NCI-H2227 (cell line): ENCODE measurements around the gene HUNK.
"Not testable (repeated sequence)": the region's sequence is repeated elsewhere in the genome, so short reads cannot be mapped to it uniquely, and the experiment has no call there.

Source experiments
- DNase-seq: peaks from one replicate; lab custom pipeline; 2025; ENCODE audit not compliant: unreplicated experiment; lab: John Stamatoyannopoulos, UW

The HUNK gene

GRCh38 chr21:31870472-31871193 lies 2.2 kb upstream of the HUNK start:
- DNase-seq = no peak

- not testable (repeated sequence) for DNase-seq
Measured at GRCh38 chr21:31871371-31871770, 1.4 kb upstream of the HUNK start.

DNA sequence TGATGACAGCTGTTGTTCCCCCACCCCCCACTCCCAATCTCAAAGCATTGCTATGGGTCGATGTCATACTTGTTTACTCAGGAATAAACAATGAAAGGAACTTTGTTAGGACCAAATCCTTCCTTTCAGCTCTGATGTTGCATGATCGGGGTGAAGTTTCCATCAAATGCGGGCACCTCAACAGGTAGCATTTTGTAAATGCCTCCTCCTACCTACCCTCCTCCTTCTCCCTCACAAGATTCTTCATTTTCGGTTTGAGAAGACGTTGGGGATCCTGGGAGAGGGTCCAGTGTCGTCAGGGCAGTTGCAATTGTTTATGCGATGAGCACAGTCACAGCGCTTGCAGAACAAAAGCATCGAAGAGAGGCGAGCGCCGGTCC lies 758 bp upstream of the HUNK start:
- DNase-seq = no peak

- DNase-seq = peak; percentile 62
Measured at GRCh38 chr21:31873275-31873695, 465 bp downstream of the HUNK start.

- DNase-seq = peak; percentile 81
Measured at GRCh38 chr21:31873696-31874599, 1.1 kb downstream of the HUNK start.

DNA sequence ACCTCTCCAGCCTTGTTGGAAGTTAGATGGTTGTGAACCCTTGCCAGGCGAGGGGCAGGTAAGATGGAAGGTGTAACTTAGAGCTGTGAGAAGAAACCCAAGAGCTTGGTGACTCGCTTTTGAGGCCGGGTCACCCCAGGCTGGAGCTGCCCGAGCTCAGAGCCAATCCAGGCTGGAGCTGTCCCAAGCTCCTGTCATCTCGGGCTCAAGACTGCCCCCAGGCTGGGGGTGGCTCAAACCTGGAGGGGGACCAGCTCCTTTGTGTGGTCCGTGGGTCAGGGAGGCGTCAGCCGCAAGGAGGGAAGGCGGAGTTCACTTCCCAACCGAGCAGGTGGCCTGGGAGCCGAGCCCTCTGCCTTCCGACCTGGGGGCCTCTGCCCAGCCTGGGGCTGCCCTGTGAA lies 2.0 kb downstream of the HUNK start:
- DNase-seq = peak; percentile 30

DNA sequence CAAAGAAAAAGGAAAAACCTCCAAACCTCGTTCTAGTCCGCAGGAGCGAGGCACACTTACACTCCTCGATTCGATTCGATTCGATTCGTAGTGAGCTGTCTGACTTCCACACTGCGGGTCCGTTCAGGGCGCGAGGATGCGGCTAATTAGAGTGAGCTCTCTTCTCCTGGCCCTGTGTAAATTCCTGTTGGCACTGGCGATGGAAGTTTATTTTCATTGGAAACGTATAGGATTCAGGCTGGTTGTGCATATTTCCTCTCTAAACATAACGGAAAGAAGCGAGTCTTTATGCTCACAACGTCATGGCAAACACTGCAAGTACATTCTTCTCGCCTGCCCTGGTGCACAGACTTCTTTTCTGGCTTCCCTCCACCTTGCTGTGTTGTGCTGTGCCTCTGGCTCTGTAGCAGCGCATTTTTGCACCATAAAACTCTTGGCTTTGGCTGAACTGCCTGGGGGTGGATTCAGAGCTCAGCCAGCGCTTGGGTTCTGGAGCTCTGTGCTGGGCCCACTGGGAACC lies 2.7 kb downstream of the HUNK start:
- peak; percentile 25 for DNase-seq

DNA sequence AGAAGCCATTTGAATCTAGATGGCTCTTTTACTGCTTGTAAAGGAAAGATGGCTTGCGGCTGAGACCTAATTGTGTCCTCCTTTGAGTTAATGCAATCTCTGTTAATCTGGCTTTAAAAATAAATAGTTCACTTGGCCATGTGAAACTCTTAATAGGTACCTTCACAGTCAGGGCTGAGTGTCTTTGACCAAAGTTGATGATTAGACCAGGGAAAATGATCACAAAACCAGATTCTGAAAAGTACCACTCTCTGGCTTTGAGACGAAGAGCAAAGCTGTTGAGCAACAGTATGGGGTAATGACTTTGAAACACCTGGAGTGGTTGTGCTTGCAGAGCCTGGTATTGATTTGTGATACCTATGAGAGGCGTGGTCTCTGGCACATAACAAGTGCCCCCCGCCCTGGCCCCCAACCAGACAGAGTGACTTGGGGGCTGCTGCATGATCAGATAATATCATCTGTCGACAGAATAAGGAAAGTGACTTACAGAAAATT lies 4.7 kb downstream of the HUNK start:
- DNase-seq = no peak

DNA sequence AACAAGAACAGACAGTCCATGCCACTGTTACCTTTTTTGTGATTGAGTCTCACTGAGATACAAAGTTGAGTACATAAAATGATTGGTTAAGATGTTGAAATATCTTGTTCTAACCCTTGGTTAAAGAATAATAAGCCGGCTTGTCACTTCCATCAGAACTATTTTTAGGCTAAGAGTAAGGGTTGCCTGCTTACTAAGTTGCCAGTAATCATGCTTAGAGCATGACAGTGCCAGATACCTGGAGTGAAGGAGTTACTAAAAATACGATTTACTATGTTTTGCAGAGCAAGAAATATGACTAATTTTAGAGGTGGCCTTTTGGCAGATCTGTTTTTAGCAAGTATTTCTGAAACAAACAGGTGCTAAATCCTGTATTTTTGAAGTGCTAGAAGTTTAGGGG lies 6.0 kb downstream of the HUNK start:
- no peak for DNase-seq

GRCh38 chr21:31879241-31879650 lies 6.4 kb downstream of the HUNK start:
- DNase-seq = peak; percentile 39

DNA sequence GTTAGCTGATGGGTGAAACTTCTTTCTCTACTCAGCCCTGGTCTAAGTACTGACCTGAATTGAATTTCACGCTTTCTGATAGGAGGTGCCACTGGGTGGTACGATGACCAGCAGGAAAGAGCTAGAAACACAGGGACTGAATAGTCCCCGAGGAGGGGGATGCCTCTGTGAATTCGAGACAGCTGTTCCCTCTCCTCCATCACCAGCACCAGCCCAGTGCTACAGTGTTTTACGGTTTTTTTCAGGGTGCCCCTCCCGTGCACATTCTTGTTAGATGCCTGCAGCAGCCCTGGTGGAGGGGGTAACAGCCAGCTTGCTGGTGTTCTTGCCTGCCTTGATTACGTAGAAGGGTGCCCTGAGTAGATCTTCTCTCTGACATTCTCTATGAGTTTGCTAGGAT lies 7.1 kb downstream of the HUNK start:
- no peak for DNase-seq

DNA sequence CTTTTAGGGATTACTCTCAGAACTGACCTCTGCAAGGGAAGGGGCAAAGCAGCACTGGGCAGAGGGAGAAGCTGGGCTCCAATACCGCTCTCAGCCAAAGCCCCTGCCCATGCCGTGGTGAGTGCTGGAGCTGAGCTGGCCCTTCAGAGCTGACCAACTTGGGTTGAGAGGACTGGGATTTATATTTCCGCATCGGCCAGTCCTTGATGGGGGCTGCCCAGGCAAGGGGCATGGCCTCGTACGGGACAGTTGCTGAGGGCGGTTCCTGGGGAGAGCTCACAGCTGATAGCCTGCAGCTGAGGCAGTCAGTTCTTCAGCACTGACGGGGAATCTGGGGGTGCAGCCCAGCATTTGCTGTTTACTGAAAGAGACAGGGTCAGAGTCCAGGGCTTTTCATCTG lies 8.0 kb downstream of the HUNK start:
- DNase-seq = no peak

GRCh38 chr21:31882711-31883110 lies 9.9 kb downstream of the HUNK start:
- DNase-seq = no peak

DNA sequence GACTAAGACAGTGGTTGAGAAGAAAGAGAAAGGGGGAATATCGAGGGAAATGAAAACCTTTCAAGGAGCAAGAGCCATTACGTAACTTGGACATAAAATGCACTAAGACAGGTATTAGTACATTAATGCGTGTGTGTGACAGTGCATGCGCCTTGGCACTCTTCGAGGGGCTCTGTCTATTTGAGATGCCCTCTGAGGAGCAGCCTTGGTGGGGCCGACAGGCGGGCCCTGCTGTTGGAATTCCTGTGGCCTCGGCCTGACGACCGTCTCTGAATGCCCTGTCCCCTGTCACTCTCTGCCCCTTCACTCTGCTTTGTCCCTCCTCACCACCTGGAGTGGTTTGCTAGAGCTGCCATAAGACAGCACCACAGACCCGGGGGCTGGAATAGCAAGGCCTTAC lies 12.3 kb downstream of the HUNK start:
- no peak for DNase-seq

GRCh38 chr21:31886915-31887314 lies 14.1 kb downstream of the HUNK start:
- no peak for DNase-seq

DNA sequence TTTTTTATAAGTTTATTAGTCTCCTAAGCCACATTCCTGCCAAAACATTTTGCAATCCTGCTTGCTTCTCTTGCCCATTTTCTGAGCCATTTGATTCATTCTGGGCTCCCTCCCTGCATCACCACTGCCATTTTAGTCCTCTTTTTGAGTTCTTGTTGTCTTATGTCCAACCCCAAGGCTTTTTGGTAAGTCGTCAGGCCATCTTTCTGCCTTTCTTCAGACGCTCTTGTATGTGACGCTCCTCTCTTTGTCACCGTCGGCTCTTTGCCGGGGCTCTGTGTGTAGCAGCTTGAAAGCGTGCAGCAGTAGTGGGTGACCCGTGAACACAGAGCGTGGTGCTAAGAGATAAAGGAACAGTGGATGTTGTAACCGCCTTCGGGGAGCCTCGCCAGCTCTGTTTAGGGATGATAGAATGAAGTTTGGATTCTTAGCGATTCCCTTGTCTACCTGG lies 14.6 kb downstream of the HUNK start:
- DNase-seq = no peak

GRCh38 chr21:31888936-31889371 lies 16.1 kb downstream of the HUNK start:
- DNase-seq = peak; percentile 34

DNA sequence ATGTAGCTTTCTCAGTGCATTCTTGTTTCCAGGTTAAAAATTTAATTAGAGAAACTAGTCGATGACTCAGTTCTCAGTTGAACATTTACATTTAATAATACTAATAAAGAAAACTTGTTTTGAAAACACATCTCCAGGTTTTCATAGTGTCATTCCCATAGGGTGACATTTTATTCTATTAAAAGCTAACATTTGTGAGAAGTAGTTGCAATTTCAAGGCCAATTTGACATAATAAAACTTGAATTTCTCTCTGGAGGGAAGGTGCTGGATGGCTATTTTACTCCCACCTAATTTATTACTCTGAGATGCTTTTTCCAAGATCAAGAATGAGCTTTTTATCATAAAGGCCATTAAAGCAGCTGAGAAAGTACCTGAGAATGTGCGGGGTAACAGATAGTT lies 16.6 kb downstream of the HUNK start:
- no peak for DNase-seq

DNA sequence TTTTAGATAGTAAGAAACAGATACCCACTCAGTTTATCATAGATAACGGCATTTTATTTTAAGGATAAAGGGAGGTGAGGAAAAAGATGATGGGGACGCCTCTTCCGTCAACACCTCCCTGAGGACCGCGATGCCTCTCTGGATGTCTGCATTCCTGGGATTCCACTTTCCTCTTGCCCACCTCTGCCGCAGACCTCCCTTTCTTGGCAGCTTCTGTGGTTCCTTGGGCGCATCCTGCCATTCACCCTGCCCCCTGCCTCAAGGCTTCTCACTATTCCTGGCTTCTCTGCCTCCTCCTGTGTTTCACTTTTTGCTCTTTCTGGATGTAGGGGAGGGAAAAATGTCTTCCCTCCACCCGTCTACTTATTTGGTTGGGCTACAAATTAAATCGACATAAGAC lies 19.9 kb downstream of the HUNK start:
- DNase-seq = no peak

DNA sequence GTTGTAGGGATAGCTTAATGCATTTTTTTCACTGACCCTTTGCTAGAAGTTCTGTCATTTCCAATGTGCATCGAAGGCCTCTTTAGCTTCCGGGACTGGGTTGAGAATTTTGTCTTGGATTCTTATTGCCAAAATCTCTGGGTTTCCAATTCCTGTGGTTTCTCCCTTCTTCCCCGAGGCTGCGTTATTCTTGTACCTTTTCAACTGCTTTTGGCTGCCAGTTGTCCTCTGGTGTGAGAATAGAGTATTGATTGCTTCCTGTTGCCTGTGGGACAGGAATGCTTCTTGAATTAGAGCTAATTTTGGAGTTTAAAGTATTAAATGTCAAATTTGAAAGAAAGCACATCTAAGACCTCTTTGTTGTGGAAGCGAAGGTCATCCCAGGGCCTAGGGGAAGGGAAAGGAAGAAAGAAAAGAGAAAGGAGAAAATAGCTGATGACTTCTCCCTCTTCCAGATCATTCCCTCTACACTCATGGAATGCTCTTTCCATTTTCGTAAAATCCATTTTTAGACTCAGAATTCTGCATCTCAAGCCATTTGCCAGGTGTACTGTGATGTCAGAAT lies 21.1 kb downstream of the HUNK start:
- DNase-seq = no peak

DNA sequence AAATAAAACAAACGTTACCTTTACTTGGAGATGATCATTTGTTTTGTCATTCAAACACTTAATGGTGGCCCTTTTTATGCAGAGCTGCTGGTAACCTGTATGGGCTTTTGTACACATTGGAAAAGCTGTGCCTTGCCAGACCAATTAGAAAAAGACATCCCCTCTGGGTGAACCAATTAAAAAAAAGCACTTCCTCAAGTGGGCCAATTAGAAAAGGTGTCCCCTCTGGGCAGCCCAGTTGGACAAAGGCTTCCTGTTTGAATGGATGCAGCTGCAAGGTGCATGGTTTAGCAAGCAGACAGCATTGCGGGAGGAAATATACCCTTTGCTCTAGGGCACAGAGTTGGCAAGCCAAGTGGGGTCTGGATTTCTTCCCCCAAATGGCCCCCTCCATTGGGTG lies 21.6 kb downstream of the HUNK start:
- peak; percentile 71 for DNase-seq
